Upper lobe of right lung (tissue), 1 donor: Measurements from ENCODE around the gene NFKB1. TPM values are rescaled to one million over a fixed set of nuclear protein-coding genes. Genes with fewer than 3 reads are reported as not detected.

Experiments
- ATAC-seq: fragments of 200-7000 bp; cut with Tn5 transposase; one replicate; pipeline ENCODE4 v1.9.1; 2020; ENCODE audit warnings: mild to moderate bottlenecking, moderate library complexity
- DNase-seq: peaks from one replicate; pipeline ENCODE4 v3.0.0-alpha.2; 2020
- H3K27ac ChIP-seq: fragments of 200-600 bp; one replicate; pipeline ENCODE4 v1.8.0; 2022
- H3K27me3 ChIP-seq: fragments of 200-600 bp; one replicate; pipeline ENCODE4 v1.8.0; 2022; ENCODE audit warnings: mild to moderate bottlenecking
- H3K36me3 ChIP-seq: fragments of 200-600 bp; one replicate; pipeline ENCODE4 v1.8.0; 2022
- H3K4me1 ChIP-seq: fragments of 200-600 bp; one replicate; pipeline ENCODE4 v1.8.0; 2022
- H3K4me3 ChIP-seq: fragments of 200-600 bp; one replicate; pipeline ENCODE4 v1.8.0; 2022; ENCODE audit warnings: mild to moderate bottlenecking
- H3K9me3 ChIP-seq: fragments of 200-600 bp; one replicate; pipeline ENCODE4 v1.8.0; 2022
- CTCF ChIP-seq: fragments of 200-600 bp; IDR thresholded peaks from one replicate; pipeline ENCODE4 v1.8.0; 2022; ENCODE audit warnings: antibody characterized with exemption
- intact Hi-C: fragments of 100-400 bp; cut with DNase I; formaldehyde crosslinking; loops from one replicate; pipeline ENCODE4 v1.11.0; 2022
- total RNA-seq: library from RNA; stranded (reverse); fragmentation: NEBNext Ultra II Directional; extraction: Animal tissue kit (Norgen Biotek cat#: 25700); gene quantifications from one replicate; pipeline ENCODE4 v1.2.1, GENCODE V29; 2021
- donor health status: DM: no; HTN: yes; CAD: no; lungs with severe emphysema.

Gene NFKB1
- total RNA-seq, 1 donor from 2014 or later: 48.8 TPM

- H3K9me3 ChIP-seq: no peaks in the 10 kb centered on the region
- H3K4me3 ChIP-seq: no peak overlapping the region
- H3K4me1 ChIP-seq: peaks cover 4% of the 10 kb centered on the region
- intact Hi-C loops: no loop called here
- no peak for TF ChIP-seq CTCF
- H3K36me3 ChIP-seq: peaks cover 10% of the 10 kb centered on the region
- no peak overlapping the region for H3K27ac ChIP-seq
- no peaks in the 10 kb centered on the region for H3K27me3 ChIP-seq
- DNase-seq (no peak), ATAC-seq (no peak)
Measured at GRCh38 chr4:102526532-102526931, 25.4 kb downstream of the NFKB1 start.

DNA sequence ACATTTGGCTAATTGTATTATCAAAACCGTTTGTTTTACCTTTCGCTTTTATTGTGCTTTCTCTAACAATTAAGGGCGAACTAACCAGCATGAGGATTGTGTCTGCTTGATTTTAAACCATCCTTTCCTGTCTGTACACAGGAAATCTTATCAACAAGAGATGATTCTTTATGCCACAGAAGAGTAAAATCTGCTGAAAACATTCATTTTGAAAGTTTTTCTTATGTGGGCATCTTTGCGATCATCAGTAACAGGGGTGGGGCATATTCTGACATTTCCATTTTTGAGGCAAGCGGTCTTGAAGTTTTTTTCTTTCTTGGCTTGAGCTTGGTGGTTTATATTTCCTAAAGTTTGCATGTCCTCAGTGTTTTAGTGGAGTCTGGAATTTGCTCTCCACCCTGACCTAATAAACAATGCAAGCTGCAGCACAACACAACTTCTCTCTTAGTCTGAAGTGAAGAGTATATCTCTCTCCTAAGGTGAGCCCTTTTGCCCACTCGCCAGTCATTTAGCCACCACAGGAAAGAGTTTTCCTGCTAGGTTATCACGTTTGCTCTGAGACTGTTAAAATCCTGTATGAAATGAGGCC is 26.6 kb downstream of the NFKB1 start:
- H3K27me3 ChIP-seq: no peaks in the 10 kb centered on the region
- intact Hi-C loops: no loop called here
- no peak for TF ChIP-seq CTCF

DNA sequence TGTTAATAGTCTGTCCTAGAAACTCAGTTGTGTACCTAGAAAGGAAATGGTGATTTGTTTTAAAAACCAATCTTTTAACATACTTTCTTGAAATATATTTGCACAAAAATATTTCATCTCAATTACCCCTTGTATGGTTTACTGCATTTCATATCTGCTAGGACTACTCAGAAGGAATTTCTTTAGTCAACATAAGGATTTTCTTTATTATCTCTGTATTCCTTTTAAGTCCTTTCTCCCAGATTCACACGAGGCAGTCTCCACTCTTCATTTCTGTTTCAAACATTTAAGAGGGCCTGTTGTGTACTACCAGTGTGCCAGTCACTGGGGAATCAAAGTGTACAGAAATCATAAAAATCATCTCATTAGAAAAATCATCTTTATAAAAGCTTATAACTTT is 28.8 kb downstream of the NFKB1 start:
- intact Hi-C loops: no loop called here
- H3K4me1 ChIP-seq: no peaks in the 10 kb centered on the region
- no peaks in the 10 kb centered on the region for H3K27me3 ChIP-seq
- no peaks in the 10 kb centered on the region for H3K9me3 ChIP-seq
- peaks cover 10% of the 10 kb centered on the region for H3K36me3 ChIP-seq
- DNase-seq (no peak), ATAC-seq (no peak)
- no peak for TF ChIP-seq CTCF
- H3K27ac ChIP-seq: no peak overlapping the region
- H3K4me3 ChIP-seq: no peak overlapping the region

More for the DNA sequence above, 26.6 kb downstream of the NFKB1 start:
- Histone ChIP-seq H3K27ac (peak overlapping the region; percentile 14), H3K9me3 (no peaks in the 10 kb centered on the region), H3K4me1 (peaks cover 2% of the 10 kb centered on the region), H3K36me3 (peaks cover 10% of the 10 kb centered on the region), H3K4me3 (no peak overlapping the region)
- no peak for DNase-seq
- ATAC-seq: no peak

- Histone ChIP-seq H3K4me3 (no peak overlapping the region), H3K4me1 (no peaks in the 10 kb centered on the region), H3K36me3 (peaks cover 10% of the 10 kb centered on the region), H3K27ac (no peak overlapping the region), H3K9me3 (no peaks in the 10 kb centered on the region), H3K27me3 (no peaks in the 10 kb centered on the region)
- ATAC-seq: no peak
- no peak for TF ChIP-seq CTCF
- intact Hi-C loops: no loop called here
- no peak for DNase-seq
Measured at GRCh38 chr4:102530986-102531385, 29.8 kb downstream of the NFKB1 start.

DNA sequence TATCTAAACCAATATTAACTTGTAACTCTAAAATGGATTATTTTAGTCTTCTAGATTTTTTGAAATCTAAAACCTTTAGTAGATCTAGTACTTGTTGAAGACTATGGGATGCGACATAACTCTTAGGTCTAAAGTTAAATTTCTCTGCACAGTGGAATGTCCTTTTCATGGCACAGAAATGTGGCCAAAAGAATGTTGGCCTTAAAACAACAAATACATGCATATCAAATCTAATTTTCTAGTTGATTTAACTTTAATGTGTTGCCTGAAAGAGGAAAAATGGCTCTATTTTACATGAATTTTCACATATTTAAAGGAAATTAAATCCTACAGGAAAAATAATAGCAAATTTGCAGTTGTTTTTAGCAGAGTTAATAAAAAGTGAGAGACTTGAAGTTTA is 30.3 kb downstream of the NFKB1 start:
- ATAC-seq (no peak), DNase-seq (no peak)
- no peaks in the 10 kb centered on the region for H3K9me3 ChIP-seq
- peaks cover 10% of the 10 kb centered on the region for H3K36me3 ChIP-seq
- intact Hi-C loops: no loop called here
- no peak overlapping the region for H3K27ac ChIP-seq
- no peaks in the 10 kb centered on the region for H3K27me3 ChIP-seq
- H3K4me1 ChIP-seq: no peaks in the 10 kb centered on the region
- no peak for TF ChIP-seq CTCF
- H3K4me3 ChIP-seq: no peak overlapping the region

DNA sequence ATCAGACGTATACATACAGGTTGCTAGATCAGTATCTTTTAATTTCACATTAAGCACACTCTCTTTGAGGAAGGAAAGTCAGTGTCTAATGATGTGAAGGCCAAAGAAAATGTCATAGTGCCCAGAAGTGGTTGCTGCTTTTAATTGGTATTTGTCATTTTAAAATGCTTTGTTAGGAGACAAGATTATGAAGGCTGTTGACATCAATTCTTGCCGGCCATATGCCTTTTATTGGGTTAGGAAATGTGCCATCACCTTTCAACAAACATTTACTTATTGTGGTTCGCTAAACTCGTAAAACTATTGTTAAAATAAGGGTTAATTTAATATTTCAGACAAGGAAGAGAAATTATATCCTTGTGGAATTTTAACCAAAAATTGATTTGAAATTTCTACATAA is 32.2 kb downstream of the NFKB1 start:
- Histone ChIP-seq H3K9me3 (no peaks in the 10 kb centered on the region), H3K4me1 (no peaks in the 10 kb centered on the region), H3K27me3 (no peaks in the 10 kb centered on the region), H3K4me3 (no peak overlapping the region), H3K27ac (no peak overlapping the region), H3K36me3 (peaks cover 17% of the 10 kb centered on the region)
- ATAC-seq: no peak
- no peak for TF ChIP-seq CTCF
- intact Hi-C loops: no loop called here
- DNase-seq: no peak
